B cell (primary cell): ENCODE measurements around the gene LRRC15. TPM values are rescaled to one million over a fixed set of nuclear protein-coding genes. Genes with fewer than 3 reads are reported as not detected.

Source experiments
- ATAC-seq: fragments of 200-7000 bp; cut with Tn5 transposase; one replicate; pipeline ENCODE4 v1.10.0; 2021; ENCODE audit warnings: low read depth, mild to moderate bottlenecking, moderate number of reproducible peaks, moderate library complexity
- CTCF ChIA-PET: fragments of 350-600 bp; sonication (Branson Sonifier 250); formaldehyde crosslinking; loops from one replicate; lab custom pipeline; 2021; ENCODE audit warnings: antibody characterized with exemption, inconsistent platforms; lab: Charles Lee
- POLR2A ChIA-PET: fragments of 350-600 bp; sonication (Branson Sonifier 250); formaldehyde crosslinking; loops from one replicate; lab custom pipeline; 2021; ENCODE audit warnings: antibody characterized with exemption; lab: Charles Lee
- DNase-seq: peaks from one replicate; pipeline ENCODE4 v3.0.0; 2013
- H2AFZ ChIP-seq: 2 replicates; pipeline ENCODE4 v1.6.1; 2012; ENCODE audit warnings: mild to moderate bottlenecking, low read depth, low read length; ENCODE audit not compliant: insufficient read depth, poor library complexity, severe bottlenecking
- H3K27ac ChIP-seq, 2 donors: 1 replicate in 1 of 2; 2 replicates in 1 of 2; pipeline ENCODE4 v1.5.1; 2012 to 2013; ENCODE audit warnings: low read length in 2 of 2, mild to moderate bottlenecking in 2 of 2, moderate library complexity in 1 of 2
- H3K27me3 ChIP-seq, 4 experiments: fragments of 200-600 bp in 1 of 4; sonication (generic) in 1 of 4; replicated peaks in 1 of 4; 1 replicate in 2 of 4; 2 replicates in 2 of 4; pipeline versions ENCODE4 v1.6.1 to v1.7.0; 2013 to 2016; ENCODE audit warnings: low read length in 3 of 4, mild to moderate bottlenecking in 2 of 4, mixed read lengths in 1 of 4, moderate library complexity in 1 of 4; ENCODE audit not compliant: insufficient read depth in 4 of 4, control insufficient read depth in 3 of 4; ENCODE audit errors: control extremely low read depth in 1 of 4
- H3K36me3 ChIP-seq, 2 experiments: replicated peaks in 1 of 2; 1 replicate in 1 of 2; 2 replicates in 1 of 2; pipeline versions ENCODE4 v1.6.1 to v1.7.1; 2013; ENCODE audit warnings: low read length in 1 of 2; ENCODE audit not compliant: insufficient read depth in 2 of 2, control insufficient read depth in 1 of 2; ENCODE audit errors: control extremely low read depth in 1 of 2, extremely low read depth in 1 of 2
- H3K4me1 ChIP-seq, 2 donors: fragments of 200-600 bp in 1 of 2; sonication (generic) in 1 of 2; 1 replicate in 1 of 2; 2 replicates in 1 of 2; pipeline versions ENCODE4 v1.5.1 to v1.6.1; 2013 to 2017; ENCODE audit warnings: low read length in 2 of 2; ENCODE audit not compliant: control insufficient read depth in 2 of 2, insufficient read depth in 2 of 2
- H3K4me2 ChIP-seq: replicated peaks from 2 replicates; pipeline ENCODE3; 2012; ENCODE audit warnings: mild to moderate bottlenecking, low read depth, low read length; ENCODE audit not compliant: poor library complexity, severe bottlenecking
- H3K4me3 ChIP-seq, 5 experiments: fragments of 200-600 bp in 1 of 5; sonication (generic) in 1 of 5; 1 replicate in 3 of 5; 2 replicates in 2 of 5; pipeline versions ENCODE4 v1.5.1 to v1.7.0; 2011 to 2016; ENCODE audit warnings: low read length in 4 of 5, mild to moderate bottlenecking in 4 of 5, low read depth in 2 of 5, control low read depth in 1 of 5, moderate library complexity in 1 of 5; ENCODE audit not compliant: insufficient read depth in 1 of 5; ENCODE audit errors: control extremely low read depth in 1 of 5, extremely low read depth in 1 of 5
- H3K79me2 ChIP-seq: fragments of 200-600 bp; sonication (generic); one replicate; pipeline ENCODE4 v1.6.0; 2016; ENCODE audit warnings: low read length; ENCODE audit not compliant: control insufficient read depth, insufficient read depth
- H3K9ac ChIP-seq: fragments of 200-600 bp; sonication (generic); 2 replicates; pipeline ENCODE4 v1.6.1; 2017; ENCODE audit warnings: mild to moderate bottlenecking, low read length, moderate library complexity
- H3K9me3 ChIP-seq, 3 donors: one replicate each; pipeline versions ENCODE4 v1.6.1 to v1.7.1; 2013; ENCODE audit warnings: low read length in 2 of 3; ENCODE audit not compliant: control insufficient read depth in 2 of 3, insufficient read depth in 1 of 3; ENCODE audit errors: control extremely low read depth in 1 of 3
- H4K20me1 ChIP-seq: 2 replicates; pipeline ENCODE4 v1.6.0; 2012; ENCODE audit warnings: mild to moderate bottlenecking, low read length; ENCODE audit not compliant: insufficient read depth, control insufficient read depth, poor library complexity, severe bottlenecking
- H3K27ac Mint-ChIP-seq: one replicate; pipeline ENCODE4 v1.8.0; 2021; ENCODE audit warnings: mixed read lengths
- H3K27me3 Mint-ChIP-seq: one replicate; pipeline ENCODE4 v1.8.0; 2021; ENCODE audit warnings: mixed read lengths
- H3K4me1 Mint-ChIP-seq: one replicate; pipeline ENCODE4 v1.8.0; 2021; ENCODE audit warnings: mixed read lengths
- H3K4me3 Mint-ChIP-seq: one replicate; pipeline ENCODE4 v1.8.0; 2021; ENCODE audit warnings: mixed read lengths
- H3K9me3 Mint-ChIP-seq: one replicate; pipeline ENCODE4 v1.8.0; 2022; ENCODE audit warnings: mixed read lengths; ENCODE audit not compliant: insufficient read depth
- EZH2 ChIP-seq: IDR thresholded peaks from 2 replicates; pipeline ENCODE4 v1.6.1; 2012; ENCODE audit warnings: borderline replicate concordance, low read depth, mild to moderate bottlenecking, moderate library complexity, low read length; ENCODE audit not compliant: insufficient read depth, poor library complexity, severe bottlenecking
- WGBS: methylation state at CpG from one replicate; pipeline ENCODE4 v1.1.5; 2013; ENCODE audit warnings: missing lambda C conversion rate; ENCODE audit not compliant: insufficient coverage; 5-methylcytosine and 5-hydroxymethylcytosine counted together
- intact Hi-C: fragments of 100-400 bp; cut with micrococcal nuclease; formaldehyde crosslinking; loops from one replicate; pipeline ENCODE4 v1.10.0; 2022
- polyA plus RNA-seq: library from polyadenylated mRNA; depleted of rRNA; stranded (reverse); fragments of >200 nt; gene quantifications from 2 replicates; pipeline ENCODE4 v1.2.3, GENCODE V29; 2012
- total RNA-seq, 2 donors: library from RNA; stranded (reverse); fragments of 120-200 nt in 1 of 2; gene quantifications; 1 replicate in 1 of 2; 2 replicates in 1 of 2; pipeline versions ENCODE4 v1.2.3 to v1.2.4, GENCODE V29; 2013 to 2022
- TF ChIP-seq, protein P1 (sequence below): fragments of 200-600 bp; IDR thresholded peaks from one replicate; pipeline ENCODE4 v1.8.0; 2022; ENCODE audit warnings: antibody characterized with exemption, mild to moderate bottlenecking

Gene LRRC15
- total and polyA plus RNA-seq, 2 donors (not counting 1 experiment from before 2014, with no cell fraction given), result not detected

GRCh38 chr3:194399874-194400411, 30.4 kb upstream of the LRRC15 start:
- peaks cover 26% of the 10 kb centered on the region for H3K27me3 Mint-ChIP-seq
- no peak overlapping the region for H3K9ac ChIP-seq
- no peak overlapping the region for H3K4me3 ChIP-seq
- H3K79me2 ChIP-seq, result no peaks in the 10 kb centered on the region
- H3K27ac Mint-ChIP-seq, result no peak overlapping the region
- intact Hi-C loops, result loop anchor here (10.0 kb wide), 2 partner anchors 1585 to 1835 kb away; no protein-coding TSS in a partner anchor
- H3K9me3 Mint-ChIP-seq, result no peaks in the 10 kb centered on the region
- H2AFZ ChIP-seq, result no peak overlapping the region
- no peak overlapping the region for H3K4me2 ChIP-seq
- H3K4me1 ChIP-seq, result peaks cover 27 to 32% of the 10 kb centered on the region in 2 donors
- H3K36me3 ChIP-seq, result no peaks in the 10 kb centered on the region
- no peak overlapping the region for H3K27ac ChIP-seq
- H3K4me1 Mint-ChIP-seq, result peaks cover 36% of the 10 kb centered on the region
- no peak for TF ChIP-seq EZH2
- TF ChIP-seq, protein P1, sequence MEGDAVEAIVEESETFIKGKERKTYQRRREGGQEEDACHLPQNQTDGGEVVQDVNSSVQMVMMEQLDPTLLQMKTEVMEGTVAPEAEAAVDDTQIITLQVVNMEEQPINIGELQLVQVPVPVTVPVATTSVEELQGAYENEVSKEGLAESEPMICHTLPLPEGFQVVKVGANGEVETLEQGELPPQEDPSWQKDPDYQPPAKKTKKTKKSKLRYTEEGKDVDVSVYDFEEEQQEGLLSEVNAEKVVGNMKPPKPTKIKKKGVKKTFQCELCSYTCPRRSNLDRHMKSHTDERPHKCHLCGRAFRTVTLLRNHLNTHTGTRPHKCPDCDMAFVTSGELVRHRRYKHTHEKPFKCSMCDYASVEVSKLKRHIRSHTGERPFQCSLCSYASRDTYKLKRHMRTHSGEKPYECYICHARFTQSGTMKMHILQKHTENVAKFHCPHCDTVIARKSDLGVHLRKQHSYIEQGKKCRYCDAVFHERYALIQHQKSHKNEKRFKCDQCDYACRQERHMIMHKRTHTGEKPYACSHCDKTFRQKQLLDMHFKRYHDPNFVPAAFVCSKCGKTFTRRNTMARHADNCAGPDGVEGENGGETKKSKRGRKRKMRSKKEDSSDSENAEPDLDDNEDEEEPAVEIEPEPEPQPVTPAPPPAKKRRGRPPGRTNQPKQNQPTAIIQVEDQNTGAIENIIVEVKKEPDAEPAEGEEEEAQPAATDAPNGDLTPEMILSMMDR, result no peak
- POLR2A ChIA-PET, result interaction anchor here (0.6 kb wide), 1 partner anchor 11 kb away, joined by 4 read pairs; no protein-coding TSS in a partner anchor
- no peaks in the 10 kb centered on the region for H4K20me1 ChIP-seq
- peaks cover 0 to 35% (median 10%) of the 10 kb centered on the region in 4 experiments for H3K27me3 ChIP-seq
- no peak for DNase-seq
- no peak for ATAC-seq
- H3K4me3 Mint-ChIP-seq, result no peak overlapping the region
- WGBS, result 68% methylated on average over 9 of the region's 15 CpGs
- CTCF ChIA-PET, result no interaction called here
- no peaks in the 10 kb centered on the region for H3K9me3 ChIP-seq

- DNase-seq (no peak), ATAC-seq (no peak)
- H3K36me3 ChIP-seq, result no peaks in the 10 kb centered on the region
- WGBS, result 0% methylated on average over 1 of the region's 2 CpGs
- ChIA-PET POLR2A (no interaction called here), CTCF (interaction anchor here (1.2 to 2.5 kb wide), 3 partner anchors 9 to 65 kb away, joined by 4 to 8 read pairs (median 7); no protein-coding TSS in a partner anchor)
- Mint-ChIP-seq H3K4me1 (peaks cover 36% of the 10 kb centered on the region), H3K4me3 (peak within 1 kb of the TSS; percentile 87), H3K27me3 (peaks cover 33% of the 10 kb centered on the region), H3K9me3 (no peaks in the 10 kb centered on the region), H3K27ac (no peak within 1 kb of the TSS)
- H4K20me1 ChIP-seq, result no peaks in the 10 kb centered on the region
- peak within 1 kb of the TSS; percentile 28 to 54 (median 39) for H3K4me3 ChIP-seq
- peak within 1 kb of the TSS; percentile 58 for H2AFZ ChIP-seq
- intact Hi-C loops, result no loop called here
- TF ChIP-seq EZH2, result no peak
- TF ChIP-seq, protein P1, result no peak
- H3K27ac ChIP-seq, result no peak within 1 kb of the TSS
- peaks cover 0 to 35% (median 10%) of the 10 kb centered on the region in 4 experiments for H3K27me3 ChIP-seq
- H3K9ac ChIP-seq, result peak within 1 kb of the TSS; percentile 60
- H3K9me3 ChIP-seq, result no peaks in the 10 kb centered on the region
- peak within 1 kb of the TSS; percentile 85 for H3K4me2 ChIP-seq
- no peaks in the 10 kb centered on the region for H3K79me2 ChIP-seq
- peaks cover 27 to 32% of the 10 kb centered on the region in 2 donors for H3K4me1 ChIP-seq
Measured at GRCh38 chr3:194399166-194399565, 29.6 kb upstream of the LRRC15 start, which contains the start of gene GP5. Gene GP5 (minus strand): TSS chr3:194399266. CDS start chr3:194398282, 984 bp downstream.
